Effector memory CD8-positive, alpha-beta T cell (primary cell): ENCODE results near the gene AGAP1.

Source experiments
- ATAC-seq: fragments of 150-1000 bp; cut with Tn5 transposase; replicated peaks from 2 replicates; pipeline ENCODE4 v1.10.0; 2021; ENCODE audit warnings: mild to moderate bottlenecking, moderate library complexity
- DNase-seq, 3 experiments: peaks; one replicate each; pipeline ENCODE4 v3.0.0; 2021
- H3K27ac Mint-ChIP-seq, 2 donors: one replicate each; pipeline ENCODE4 v1.8.0; 2022; ENCODE audit warnings: mild to moderate bottlenecking in 2 of 2, mixed read lengths in 2 of 2, moderate library complexity in 2 of 2
- H3K27me3 Mint-ChIP-seq, 2 donors: one replicate each; pipeline ENCODE4 v1.8.0; 2022; ENCODE audit warnings: mixed read lengths in 2 of 2
- H3K36me3 Mint-ChIP-seq: one replicate; pipeline ENCODE4 v1.8.0; 2022; ENCODE audit warnings: mild to moderate bottlenecking, moderate library complexity, mixed read lengths; ENCODE audit not compliant: insufficient read depth
- H3K4me1 Mint-ChIP-seq, 2 donors: one replicate each; pipeline ENCODE4 v1.8.0; 2022; ENCODE audit warnings: low read depth in 2 of 2, mixed read lengths in 2 of 2
- H3K4me3 Mint-ChIP-seq, 2 donors: one replicate each; pipeline ENCODE4 v1.8.0; 2022; ENCODE audit warnings: mild to moderate bottlenecking in 2 of 2, mixed read lengths in 2 of 2, moderate library complexity in 2 of 2
- H3K9me3 Mint-ChIP-seq, 2 donors: one replicate each; pipeline ENCODE4 v1.8.0; 2022; ENCODE audit warnings: mixed read lengths in 2 of 2

AGAP1 gene

GRCh38 chr2:236042087-236042486, 548.2 kb downstream of the AGAP1 start:
- Mint-ChIP-seq H3K4me1 (peaks cover 0 to 3% of the 10 kb centered on the region in 2 donors), H3K27ac (no peak overlapping the region), H3K27me3 (no peaks in the 10 kb centered on the region), H3K4me3 (no peak overlapping the region), H3K36me3 (peaks cover 13% of the 10 kb centered on the region), H3K9me3 (no peaks in the 10 kb centered on the region)
- DNase-seq: no peak
- ATAC-seq: no peak

GRCh38 chr2:236044191-236044590, 550.3 kb downstream of the AGAP1 start:
- DNase-seq (no peak), ATAC-seq (no peak)
- no peaks in the 10 kb centered on the region for H3K27me3 Mint-ChIP-seq
- peaks cover 0 to 3% of the 10 kb centered on the region in 2 donors for H3K4me1 Mint-ChIP-seq
- H3K27ac Mint-ChIP-seq: no peak overlapping the region
- no peak overlapping the region for H3K4me3 Mint-ChIP-seq
- H3K9me3 Mint-ChIP-seq: no peaks in the 10 kb centered on the region
- peaks cover 15% of the 10 kb centered on the region for H3K36me3 Mint-ChIP-seq

- H3K27ac Mint-ChIP-seq: no peak overlapping the region
- H3K36me3 Mint-ChIP-seq: peaks cover 20% of the 10 kb centered on the region
- H3K4me1 Mint-ChIP-seq: peaks cover 9% of the 10 kb centered on the region in 2 donors
- H3K27me3 Mint-ChIP-seq: no peaks in the 10 kb centered on the region
- no peak for ATAC-seq
- no peak for DNase-seq
- H3K4me3 Mint-ChIP-seq: no peak overlapping the region
- no peaks in the 10 kb centered on the region for H3K9me3 Mint-ChIP-seq
These were observed 551.7 kb downstream of the AGAP1 start for GRCh38 chr2:236045251-236046235.

- DNase-seq (no peak), ATAC-seq (no peak)
- Mint-ChIP-seq H3K4me3 (no peak overlapping the region), H3K27ac (peak overlapping the region in 1 of 2 donors; percentile 38), H3K4me1 (peaks cover 7 to 9% of the 10 kb centered on the region in 2 donors), H3K36me3 (peaks cover 16% of the 10 kb centered on the region), H3K9me3 (no peaks in the 10 kb centered on the region), H3K27me3 (no peaks in the 10 kb centered on the region)
These were observed 552.9 kb downstream of the AGAP1 start for GRCh38 chr2:236046715-236047114.

GRCh38 chr2:236047176-236047575, 553.3 kb downstream of the AGAP1 start:
- no peak for DNase-seq
- Mint-ChIP-seq H3K36me3 (peaks cover 18% of the 10 kb centered on the region), H3K4me3 (no peak overlapping the region), H3K4me1 (peaks cover 7 to 9% of the 10 kb centered on the region in 2 donors), H3K9me3 (no peaks in the 10 kb centered on the region), H3K27me3 (no peaks in the 10 kb centered on the region), H3K27ac (no peak overlapping the region)
- no peak for ATAC-seq

- no peak overlapping the region for H3K4me3 Mint-ChIP-seq
- DNase-seq (no peak), ATAC-seq (no peak)
- H3K4me1 Mint-ChIP-seq: peaks cover 7 to 9% of the 10 kb centered on the region in 2 donors
- H3K27me3 Mint-ChIP-seq: no peaks in the 10 kb centered on the region
- H3K36me3 Mint-ChIP-seq: peaks cover 20% of the 10 kb centered on the region
- no peaks in the 10 kb centered on the region for H3K9me3 Mint-ChIP-seq
- H3K27ac Mint-ChIP-seq: no peak overlapping the region
These were observed 554.2 kb downstream of the AGAP1 start for GRCh38 chr2:236047886-236048540.

GRCh38 chr2:236049981-236050380, 556.1 kb downstream of the AGAP1 start:
- Mint-ChIP-seq H3K9me3 (no peaks in the 10 kb centered on the region), H3K4me1 (peaks cover 7 to 9% of the 10 kb centered on the region in 2 donors), H3K27me3 (no peaks in the 10 kb centered on the region), H3K36me3 (peaks cover 13% of the 10 kb centered on the region), H3K4me3 (peak overlapping the region; percentile 43 to 56), H3K27ac (peak overlapping the region in 1 of 2 donors; percentile 81)
- DNase-seq: peak in 1 of 3 experiments; percentile 2
- peak; percentile 78 for ATAC-seq

- ATAC-seq: no peak
- DNase-seq: no peak
- Mint-ChIP-seq H3K9me3 (no peaks in the 10 kb centered on the region), H3K27ac (no peak overlapping the region), H3K4me3 (no peak overlapping the region), H3K4me1 (peaks cover 7 to 9% of the 10 kb centered on the region in 2 donors), H3K36me3 (peaks cover 13% of the 10 kb centered on the region), H3K27me3 (no peaks in the 10 kb centered on the region)
These were observed 557.5 kb downstream of the AGAP1 start for GRCh38 chr2:236051351-236051750.

GRCh38 chr2:236051806-236052205, 558.0 kb downstream of the AGAP1 start:
- Mint-ChIP-seq H3K36me3 (peaks cover 13% of the 10 kb centered on the region), H3K27ac (no peak overlapping the region), H3K4me3 (no peak overlapping the region), H3K27me3 (no peaks in the 10 kb centered on the region), H3K4me1 (peaks cover 7 to 9% of the 10 kb centered on the region in 2 donors), H3K9me3 (no peaks in the 10 kb centered on the region)
- ATAC-seq (no peak), DNase-seq (no peak)

GRCh38 chr2:236052206-236052605, 558.4 kb downstream of the AGAP1 start:
- Mint-ChIP-seq H3K27ac (no peak overlapping the region), H3K9me3 (no peaks in the 10 kb centered on the region), H3K4me1 (peaks cover 7 to 9% of the 10 kb centered on the region in 2 donors), H3K27me3 (no peaks in the 10 kb centered on the region), H3K36me3 (peaks cover 13% of the 10 kb centered on the region), H3K4me3 (no peak overlapping the region)
- DNase-seq (no peak), ATAC-seq (no peak)

- Mint-ChIP-seq H3K27me3 (no peaks in the 10 kb centered on the region), H3K27ac (no peak overlapping the region)
- DNase-seq: no peak
These were observed 559.3 kb downstream of the AGAP1 start for GRCh38 chr2:236052926-236053821.

GRCh38 chr2:236054125-236054524, 560.3 kb downstream of the AGAP1 start:
- ATAC-seq (no peak), DNase-seq (no peak)
- no peaks in the 10 kb centered on the region for H3K27me3 Mint-ChIP-seq
- H3K4me3 Mint-ChIP-seq: no peak overlapping the region
- H3K9me3 Mint-ChIP-seq: no peaks in the 10 kb centered on the region
- no peak overlapping the region for H3K27ac Mint-ChIP-seq
- H3K4me1 Mint-ChIP-seq: peaks cover 7 to 9% of the 10 kb centered on the region in 2 donors
- H3K36me3 Mint-ChIP-seq: peaks cover 10% of the 10 kb centered on the region

More at GRCh38 chr2:236052926-236053821, 559.3 kb downstream of the AGAP1 start:
- no peak overlapping the region for H3K4me3 Mint-ChIP-seq
- no peak for ATAC-seq
- peaks cover 7 to 9% of the 10 kb centered on the region in 2 donors for H3K4me1 Mint-ChIP-seq
- no peaks in the 10 kb centered on the region for H3K9me3 Mint-ChIP-seq
- peaks cover 10% of the 10 kb centered on the region for H3K36me3 Mint-ChIP-seq
